Measurements from ENCODE around the gene ANXA7.

Gene ANXA7

GRCh38 chr10:73413528-73414229 is at the start of gene ANXA7:
TSS of gene ANXA7 (minus strand) at chr10:73414058. CDS start at chr10:73400856, 13,202 bp downstream.
- DNase-seq = peak; percentile 83

GRCh38 chr10:73460897-73461296 is 47.0 kb upstream of the ANXA7 start:
- no peak for DNase-seq

- no peak for DNase-seq
Observed at GRCh38 chr10:73459683-73460314, 45.9 kb upstream of the ANXA7 start.

GRCh38 chr10:73456187-73456890 is 42.5 kb upstream of the ANXA7 start:
- DNase-seq = no peak

GRCh38 chr10:73449113-73449512 is 35.3 kb upstream of the ANXA7 start:
- DNase-seq = no peak

- DNase-seq = no peak
Observed at GRCh38 chr10:73448384-73448783, 34.5 kb upstream of the ANXA7 start.

- DNase-seq = no peak
Observed at GRCh38 chr10:73446926-73447325, 33.1 kb upstream of the ANXA7 start.

- no peak for DNase-seq
Observed at GRCh38 chr10:73444457-73444856, 30.6 kb upstream of the ANXA7 start.

- no peak for DNase-seq
Observed at GRCh38 chr10:73439605-73440312, 25.9 kb upstream of the ANXA7 start.

GRCh38 chr10:73439055-73439454 is 25.2 kb upstream of the ANXA7 start:
- no peak for DNase-seq

- DNase-seq = no peak
Observed at GRCh38 chr10:73433538-73433867, 19.6 kb upstream of the ANXA7 start, which contains the start of gene MSS51. TSS of gene MSS51 (minus strand) at chr10:73433561. CDS start at chr10:73428284, 5,277 bp downstream.

- no peak for DNase-seq
Observed at GRCh38 chr10:73432646-73433537, 19.0 kb upstream of the ANXA7 start.

- DNase-seq = no peak
Observed at GRCh38 chr10:73426318-73426717, 12.5 kb upstream of the ANXA7 start.

GRCh38 chr10:73424478-73424877 is 10.6 kb upstream of the ANXA7 start:
- no peak for DNase-seq

- no peak for DNase-seq
Observed at GRCh38 chr10:73423309-73423708, 9.5 kb upstream of the ANXA7 start.

GRCh38 chr10:73416571-73416970 is 2.7 kb upstream of the ANXA7 start:
- DNase-seq = no peak

- no peak for DNase-seq
Observed at GRCh38 chr10:73414230-73414945, 530 bp upstream of the ANXA7 start.

GRCh38 chr10:73413108-73413527 is 740 bp downstream of the ANXA7 start:
- DNase-seq = peak; percentile 12

- no peak for DNase-seq
Observed at GRCh38 chr10:73410897-73411296, 3.0 kb downstream of the ANXA7 start.

GRCh38 chr10:73408978-73409521 is 4.8 kb downstream of the ANXA7 start:
- no peak for DNase-seq

- DNase-seq = no peak
Observed at GRCh38 chr10:73408061-73408460, 5.8 kb downstream of the ANXA7 start.
